ENCODE data around the gene NSMF. TPM values are rescaled to one million over a fixed set of nuclear protein-coding genes. Genes with fewer than 3 reads are reported as not detected.

NSMF gene
- total RNA-seq, 4 donors from 2014 or later: 219 to 297 (median 270) TPM

GRCh38 chr9:137435980-137436760 is 23.0 kb downstream of the NSMF start:
- WGBS, 2 donors: 80 to 84% methylated on average over 17 to 39 of the region's 42 CpGs
- Histone ChIP-seq H3K27ac (no peak overlapping the region), H3K27me3 (peaks cover 0 to 24% of the 10 kb centered on the region in 2 donors), H3K9me3 (no peaks in the 10 kb centered on the region), H3K4me1 (peaks cover 0 to 14% (median 3%) of the 10 kb centered on the region in 4 donors), H3K4me3 (no peak overlapping the region), H3K36me3 (peaks cover 0 to 8% (median 0%) of the 10 kb centered on the region in 3 donors)
- no peak for DNase-seq (ENCODE audit: low spot score in 2 of 2)
- no peak for TF ChIP-seq POLR2A (IDR thresholded peaks at IDR 0.05)
- no peak for TF ChIP-seq CTCF (IDR thresholded peaks at IDR 0.05)
- no peak for TF ChIP-seq EP300 (IDR thresholded peaks at IDR 0.05)

GRCh38 chr9:137435381-137435891 is 23.7 kb downstream of the NSMF start:
- no peak overlapping the region for H3K4me3 ChIP-seq
- H3K4me1 ChIP-seq: peaks cover 0 to 13% (median 3%) of the 10 kb centered on the region in 4 donors
- H3K9me3 ChIP-seq: no peaks in the 10 kb centered on the region
- H3K27ac ChIP-seq: no peak overlapping the region
- TF ChIP-seq EP300 (IDR thresholded peaks at IDR 0.05): no peak
- TF ChIP-seq POLR2A (IDR thresholded peaks at IDR 0.05): no peak
- TF ChIP-seq CTCF (IDR thresholded peaks at IDR 0.05): no peak
- DNase-seq (ENCODE audit: low spot score in 2 of 2): no peak
- H3K27me3 ChIP-seq: peaks cover 0 to 23% of the 10 kb centered on the region in 2 donors
- WGBS, 2 donors: 75 to 80% methylated on average over 12 to 17 of the region's 20 CpGs
- peaks cover 0 to 8% (median 0%) of the 10 kb centered on the region in 3 donors for H3K36me3 ChIP-seq

- WGBS, 2 donors: 81 to 85% methylated on average over 18 to 31 of the region's 43 CpGs
- Histone ChIP-seq H3K36me3 (peaks cover 0 to 8% (median 0%) of the 10 kb centered on the region in 3 donors), H3K27me3 (peaks cover 0 to 23% of the 10 kb centered on the region in 2 donors), H3K4me1 (peaks cover 0 to 13% (median 3%) of the 10 kb centered on the region in 4 donors), H3K27ac (no peak overlapping the region), H3K4me3 (no peak overlapping the region), H3K9me3 (no peaks in the 10 kb centered on the region)
- no peak for TF ChIP-seq POLR2A (IDR thresholded peaks at IDR 0.05)
- no peak for TF ChIP-seq CTCF (IDR thresholded peaks at IDR 0.05)
- no peak for TF ChIP-seq EP300 (IDR thresholded peaks at IDR 0.05)
- no peak for DNase-seq (ENCODE audit: low spot score in 2 of 2)
These were observed 24.4 kb downstream of the NSMF start for GRCh38 chr9:137434498-137435380.

- Histone ChIP-seq H3K27ac (no peak overlapping the region), H3K4me1 (peaks cover 0 to 13% (median 3%) of the 10 kb centered on the region in 4 donors), H3K4me3 (no peak overlapping the region), H3K9me3 (no peaks in the 10 kb centered on the region), H3K36me3 (peaks cover 0 to 8% (median 0%) of the 10 kb centered on the region in 3 donors), H3K27me3 (peaks cover 0 to 17% of the 10 kb centered on the region in 2 donors)
- no peak for DNase-seq (ENCODE audit: low spot score in 2 of 2)
- 74 to 84% methylated on average over 11 to 16 of the region's 26 CpGs for WGBS, 2 donors
- TF ChIP-seq CTCF (IDR thresholded peaks at IDR 0.05) (no peak), EP300 (IDR thresholded peaks at IDR 0.05) (no peak), POLR2A (IDR thresholded peaks at IDR 0.05) (no peak)
These were observed 25.2 kb downstream of the NSMF start for GRCh38 chr9:137433916-137434431.
